ENCODE results near the gene UFD1. TPM values are rescaled to one million over a fixed set of nuclear protein-coding genes. Genes with fewer than 3 reads are reported as not detected.
A peak's percentile ranks its signal among the peaks of the same experiment; 100 is the strongest.

The UFD1 gene
- total RNA-seq: 48.6 and 51.5 TPM in 2 replicates
- 79.1 and 86.0 TPM in 2 replicates for polyA plus RNA-seq

GRCh38 chr22:19478901-19479354 is at the start of gene UFD1:
UFD1 (minus strand) TSS chr22:19479193; CDS start chr22:19479085, 108 bp downstream.
- peak within 1 kb of the TSS; percentile 81 for H3K4me2 ChIP-seq
- peak within 1 kb of the TSS; percentile 41 for H2AFZ ChIP-seq
- no peaks in the 10 kb centered on the region for H3K9me3 ChIP-seq (ENCODE audit: low read depth)
- peak within 1 kb of the TSS; percentile 15 for H3K4me3 ChIP-seq
- no peaks in the 10 kb centered on the region for H3K36me3 ChIP-seq (replicated peaks; ENCODE audit: insufficient read depth, low read depth)
- H3K9me2 ChIP-seq (replicated peaks; ENCODE audit: insufficient read depth): no peaks in the 10 kb centered on the region
- no peaks in the 10 kb centered on the region for H3K27me3 ChIP-seq
- H4K20me1 ChIP-seq (ENCODE audit: insufficient read depth, poor library complexity, severe bottlenecking): peaks cover 17% of the 10 kb centered on the region
- H3K79me2 ChIP-seq: peaks cover 51% of the 10 kb centered on the region
- WGBS (ENCODE audit: low lambda C conversion rate, missing lambda C conversion rate): 2% methylated on average over 27 of the region's 42 CpGs
- TF ChIP-seq CTCF (IDR thresholded peaks at IDR 0.05; ENCODE audit: poor library complexity) (no peak), EZH2phosphoT487 (IDR thresholded peaks at IDR 0.05; ENCODE audit: low read depth, severe bottlenecking, unreplicated experiment) (no peak), EZH2 (IDR thresholded peaks at IDR 0.05; ENCODE audit: borderline replicate concordance) (no peak)
- no peaks in the 10 kb centered on the region for H3K4me1 ChIP-seq (ENCODE audit: insufficient read depth)
- peak; percentile 93 for DNase-seq (ENCODE audit: low spot score)
- peak within 1 kb of the TSS; percentile 94 for H3K27ac ChIP-seq

GRCh38 chr22:19527861-19528417 is 48.9 kb upstream of the UFD1 start:
- peaks cover 44% of the 10 kb centered on the region for H3K27me3 ChIP-seq
- no peak overlapping the region for H3K4me3 ChIP-seq
- no peaks in the 10 kb centered on the region for H3K79me2 ChIP-seq
- no peak for TF ChIP-seq EZH2 (IDR thresholded peaks at IDR 0.05; ENCODE audit: borderline replicate concordance)
- no peaks in the 10 kb centered on the region for H4K20me1 ChIP-seq (ENCODE audit: insufficient read depth, poor library complexity, severe bottlenecking)
- 83% methylated on average over 17 of the region's 17 CpGs for WGBS (ENCODE audit: low lambda C conversion rate, missing lambda C conversion rate)
- DNase-seq (ENCODE audit: low spot score): no peak
- no peak overlapping the region for H2AFZ ChIP-seq
- peaks cover 13% of the 10 kb centered on the region for H3K4me1 ChIP-seq (ENCODE audit: insufficient read depth)
- H3K36me3 ChIP-seq (replicated peaks; ENCODE audit: insufficient read depth, low read depth): no peaks in the 10 kb centered on the region
- H3K9me3 ChIP-seq (ENCODE audit: low read depth): no peaks in the 10 kb centered on the region
- H3K27ac ChIP-seq: no peak overlapping the region
- H3K9me2 ChIP-seq (replicated peaks; ENCODE audit: insufficient read depth): no peaks in the 10 kb centered on the region
- no peak overlapping the region for H3K4me2 ChIP-seq

- Histone ChIP-seq H2AFZ (no peak overlapping the region), H3K4me1 (ENCODE audit: insufficient read depth) (peaks cover 13% of the 10 kb centered on the region), H3K36me3 (replicated peaks; ENCODE audit: insufficient read depth, low read depth) (no peaks in the 10 kb centered on the region), H4K20me1 (ENCODE audit: insufficient read depth, poor library complexity, severe bottlenecking) (no peaks in the 10 kb centered on the region), H3K79me2 (no peaks in the 10 kb centered on the region), H3K4me3 (no peak overlapping the region), H3K9me2 (replicated peaks; ENCODE audit: insufficient read depth) (no peaks in the 10 kb centered on the region), H3K9me3 (ENCODE audit: low read depth) (no peaks in the 10 kb centered on the region), H3K4me2 (no peak overlapping the region), H3K27me3 (peaks cover 51% of the 10 kb centered on the region), H3K27ac (no peak overlapping the region)
- DNase-seq (ENCODE audit: low spot score): no peak
- no peak for TF ChIP-seq EZH2 (IDR thresholded peaks at IDR 0.05; ENCODE audit: borderline replicate concordance)
- no peak for TF ChIP-seq CTCF (IDR thresholded peaks at IDR 0.05; ENCODE audit: poor library complexity)
- TF ChIP-seq EZH2phosphoT487 (IDR thresholded peaks at IDR 0.05; ENCODE audit: low read depth, severe bottlenecking, unreplicated experiment): no peak
- WGBS (ENCODE audit: low lambda C conversion rate, missing lambda C conversion rate): 81% methylated on average over 5 of the region's 5 CpGs
These were observed 48.3 kb upstream of the UFD1 start for GRCh38 chr22:19527321-19527721.

- no peak overlapping the region for H2AFZ ChIP-seq
- DNase-seq (ENCODE audit: low spot score): no peak
- H3K4me2 ChIP-seq: no peak overlapping the region
- H3K9me3 ChIP-seq (ENCODE audit: low read depth): no peaks in the 10 kb centered on the region
- no peaks in the 10 kb centered on the region for H4K20me1 ChIP-seq (ENCODE audit: insufficient read depth, poor library complexity, severe bottlenecking)
- 85% methylated on average over 7 of the region's 7 CpGs for WGBS (ENCODE audit: low lambda C conversion rate, missing lambda C conversion rate)
- peaks cover 13% of the 10 kb centered on the region for H3K4me1 ChIP-seq (ENCODE audit: insufficient read depth)
- no peak overlapping the region for H3K4me3 ChIP-seq
- H3K36me3 ChIP-seq (replicated peaks; ENCODE audit: insufficient read depth, low read depth): no peaks in the 10 kb centered on the region
- H3K9me2 ChIP-seq (replicated peaks; ENCODE audit: insufficient read depth): no peaks in the 10 kb centered on the region
- peaks cover 57% of the 10 kb centered on the region for H3K27me3 ChIP-seq
- no peaks in the 10 kb centered on the region for H3K79me2 ChIP-seq
- no peak overlapping the region for H3K27ac ChIP-seq
- TF ChIP-seq EZH2phosphoT487 (IDR thresholded peaks at IDR 0.05; ENCODE audit: low read depth, severe bottlenecking, unreplicated experiment) (no peak), CTCF (IDR thresholded peaks at IDR 0.05; ENCODE audit: poor library complexity) (no peak), EZH2 (IDR thresholded peaks at IDR 0.05; ENCODE audit: borderline replicate concordance) (no peak)
These were observed 47.7 kb upstream of the UFD1 start for GRCh38 chr22:19526702-19527111.
